ENCODE data around the gene SPDYE8.
"Not testable (repeated sequence)": the region's sequence is repeated elsewhere in the genome, so short reads cannot be mapped to it uniquely, and the experiment has no call there.

SPDYE8 gene

GRCh38 chr7:73029666-73030065 is at the start of gene SPDYE8:
TSS of gene SPDYE8 (minus strand) at chr7:73029766. CDS start at chr7:73027966, 1,800 bp downstream.
- DNase-seq = not testable (repeated sequence)

- DNase-seq = not testable (repeated sequence)
Measured at GRCh38 chr7:73057811-73058210, 28.2 kb upstream of the SPDYE8 start, which contains the start of gene SPDYE11. TSS of gene SPDYE11 (minus strand) at chr7:73057911. CDS start at chr7:73056111, 1,800 bp downstream.

- DNase-seq = peak; percentile 55
Measured at GRCh38 chr7:73006491-73006890, 23.1 kb downstream of the SPDYE8 start.

GRCh38 chr7:73005693-73006447 is 23.7 kb downstream of the SPDYE8 start:
- peak; percentile 97 for DNase-seq

- peak; percentile 87 for DNase-seq
Measured at GRCh38 chr7:73005356-73005692, 24.2 kb downstream of the SPDYE8 start.

- not testable (repeated sequence) for DNase-seq
Measured at GRCh38 chr7:72997887-72998468, 31.6 kb downstream of the SPDYE8 start.

GRCh38 chr7:72997447-72997846 is 32.1 kb downstream of the SPDYE8 start:
- DNase-seq = not testable (repeated sequence)

GRCh38 chr7:72995484-72995883 is 34.1 kb downstream of the SPDYE8 start:
- DNase-seq = not testable (repeated sequence)

GRCh38 chr7:72990146-72990913 is 39.2 kb downstream of the SPDYE8 start:
- DNase-seq = peak; percentile 55

- not testable (repeated sequence) for DNase-seq
Measured at GRCh38 chr7:72982084-72982483, 47.5 kb downstream of the SPDYE8 start.

GRCh38 chr7:72980382-72980781 is 49.2 kb downstream of the SPDYE8 start:
- DNase-seq = not testable (repeated sequence)

- not testable (repeated sequence) for DNase-seq
Measured at GRCh38 chr7:72976434-72976833, 53.1 kb downstream of the SPDYE8 start.

GRCh38 chr7:72975656-72976286 is 53.8 kb downstream of the SPDYE8 start:
- DNase-seq = peak; percentile 54

- DNase-seq = not testable (repeated sequence)
Measured at GRCh38 chr7:72974781-72975180, 54.8 kb downstream of the SPDYE8 start.

- DNase-seq = not testable (repeated sequence)
Measured at GRCh38 chr7:72971505-72971904, 58.1 kb downstream of the SPDYE8 start.
